Measurements from ENCODE around the gene RAI14. TPM values are rescaled to one million over a fixed set of nuclear protein-coding genes. Genes with fewer than 3 reads are reported as not detected.

Gene RAI14
- total RNA-seq, 4 donors from 2014 or later = 1.1 to 3.6 (median 1.7) TPM

DNA sequence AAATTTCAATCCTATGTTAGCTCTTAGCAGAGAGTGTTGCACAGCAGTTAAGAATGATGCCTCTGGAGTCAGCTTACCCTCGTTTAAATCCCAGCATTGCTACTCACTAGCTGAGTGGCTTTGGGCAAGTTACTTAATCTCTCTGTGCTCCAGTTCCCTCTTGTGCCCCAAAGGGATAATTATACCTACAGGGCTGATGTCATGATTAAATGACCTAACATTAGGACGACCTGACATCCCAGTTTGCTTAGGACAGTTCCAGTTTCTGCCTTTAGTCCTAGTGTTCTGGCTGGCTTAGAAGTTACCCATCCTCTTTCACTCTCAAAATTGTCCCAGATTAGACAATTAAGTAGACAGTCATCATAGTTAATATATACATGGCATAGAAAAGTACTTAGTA, 4.3 kb upstream of the RAI14 start:
- ATAC-seq = no peak
- in situ Hi-C loops (cut with MboI; ENCODE audit: low sequenced_read_pairs in 4 of 4) (no loop called here), intact Hi-C loops (cut with DNase I; ENCODE audit: low total_unique reads) (loop anchor here (10.0 kb wide), 1 partner anchor 273 kb away; the partner anchor contains the start of gene DNAJC21)
- Histone ChIP-seq H3K36me3 (no peaks in the 10 kb centered on the region), H3K27ac (no peak overlapping the region), H3K4me3 (no peak overlapping the region), H3K4me1 (peaks cover under 1 to 3% of the 10 kb centered on the region in 2 donors), H3K9me3 (no peaks in the 10 kb centered on the region), H3K27me3 (peaks cover 0 to 2% (median 0%) of the 10 kb centered on the region in 3 donors)
- DNase-seq = no peak
- TF ChIP-seq, protein P1, sequence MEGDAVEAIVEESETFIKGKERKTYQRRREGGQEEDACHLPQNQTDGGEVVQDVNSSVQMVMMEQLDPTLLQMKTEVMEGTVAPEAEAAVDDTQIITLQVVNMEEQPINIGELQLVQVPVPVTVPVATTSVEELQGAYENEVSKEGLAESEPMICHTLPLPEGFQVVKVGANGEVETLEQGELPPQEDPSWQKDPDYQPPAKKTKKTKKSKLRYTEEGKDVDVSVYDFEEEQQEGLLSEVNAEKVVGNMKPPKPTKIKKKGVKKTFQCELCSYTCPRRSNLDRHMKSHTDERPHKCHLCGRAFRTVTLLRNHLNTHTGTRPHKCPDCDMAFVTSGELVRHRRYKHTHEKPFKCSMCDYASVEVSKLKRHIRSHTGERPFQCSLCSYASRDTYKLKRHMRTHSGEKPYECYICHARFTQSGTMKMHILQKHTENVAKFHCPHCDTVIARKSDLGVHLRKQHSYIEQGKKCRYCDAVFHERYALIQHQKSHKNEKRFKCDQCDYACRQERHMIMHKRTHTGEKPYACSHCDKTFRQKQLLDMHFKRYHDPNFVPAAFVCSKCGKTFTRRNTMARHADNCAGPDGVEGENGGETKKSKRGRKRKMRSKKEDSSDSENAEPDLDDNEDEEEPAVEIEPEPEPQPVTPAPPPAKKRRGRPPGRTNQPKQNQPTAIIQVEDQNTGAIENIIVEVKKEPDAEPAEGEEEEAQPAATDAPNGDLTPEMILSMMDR (IDR thresholded peaks at IDR 0.05 in 4 of 5, conservative IDR thresholded peaks at IDR 0.05 in 1 of 5) = no peak
- no peak for TF ChIP-seq POLR2A (IDR thresholded peaks at IDR 0.05)

DNA sequence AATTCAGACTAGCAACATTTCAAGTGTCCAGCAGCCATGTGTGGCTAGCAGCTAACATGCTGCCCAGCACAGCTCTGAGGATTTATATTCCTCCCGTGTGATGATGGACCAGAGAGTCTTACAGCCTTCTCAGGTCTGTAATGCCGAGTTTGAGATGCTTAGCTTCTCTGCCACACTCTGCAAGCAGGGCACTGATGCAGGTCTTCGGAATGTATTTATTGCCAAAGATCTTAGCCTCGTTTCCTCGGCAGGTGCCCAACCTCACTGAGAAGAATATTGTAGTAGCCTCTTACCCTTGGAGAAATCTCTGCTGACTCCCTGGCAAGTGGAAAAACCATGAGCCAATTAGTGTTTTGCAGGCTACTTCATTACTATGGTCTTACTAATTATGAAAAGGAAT, 3.7 kb upstream of the RAI14 start:
- Histone ChIP-seq H3K4me3 (no peak overlapping the region), H3K9me3 (no peaks in the 10 kb centered on the region), H3K36me3 (no peaks in the 10 kb centered on the region), H3K27ac (no peak overlapping the region), H3K27me3 (peaks cover 0 to 9% (median 2%) of the 10 kb centered on the region in 3 donors), H3K4me1 (peaks cover 7 to 10% of the 10 kb centered on the region in 2 donors)
- ATAC-seq (no peak), DNase-seq (no peak)
- TF ChIP-seq, protein P1 (IDR thresholded peaks at IDR 0.05 in 4 of 5, conservative IDR thresholded peaks at IDR 0.05 in 1 of 5) = no peak
- no peak for TF ChIP-seq POLR2A (IDR thresholded peaks at IDR 0.05)
- intact Hi-C loops (cut with DNase I; ENCODE audit: low total_unique reads) = loop anchor here (10.0 kb wide), 1 partner anchor 272 kb away; the partner anchor contains the start of gene DNAJC21
- in situ Hi-C loops (cut with MboI; ENCODE audit: low sequenced_read_pairs in 4 of 4) = no loop called here

DNA sequence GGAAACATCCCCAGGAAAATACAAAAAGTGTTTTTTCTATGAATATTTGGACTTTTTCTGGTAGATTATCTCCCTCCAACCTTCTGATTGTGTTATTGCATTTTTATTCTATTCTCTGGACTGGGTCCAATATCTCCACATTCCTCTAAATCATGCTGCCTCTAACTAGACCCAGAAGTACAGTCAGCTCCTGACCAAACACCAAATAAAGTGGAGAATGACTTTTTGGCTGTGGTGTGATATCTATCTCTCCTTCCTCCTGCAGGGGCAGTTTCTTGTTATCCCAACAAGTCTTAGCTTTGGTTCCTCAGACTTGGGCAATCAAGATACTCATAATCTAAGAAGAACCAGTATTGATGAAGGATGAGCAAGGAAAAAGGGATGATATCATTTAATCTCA, 3.2 kb upstream of the RAI14 start:
- intact Hi-C loops (cut with DNase I; ENCODE audit: low total_unique reads) (loop anchor here (10.0 kb wide), 1 partner anchor 272 kb away; the partner anchor contains the start of gene DNAJC21), in situ Hi-C loops (cut with MboI; ENCODE audit: low sequenced_read_pairs in 4 of 4) (no loop called here)
- no peaks in the 10 kb centered on the region for H3K9me3 ChIP-seq
- TF ChIP-seq, protein P1 (IDR thresholded peaks at IDR 0.05 in 4 of 5, conservative IDR thresholded peaks at IDR 0.05 in 1 of 5) = no peak
- TF ChIP-seq POLR2A (IDR thresholded peaks at IDR 0.05) = no peak
- H3K4me1 ChIP-seq = peaks cover 11% of the 10 kb centered on the region in 2 donors
- ATAC-seq (no peak), DNase-seq (no peak)
- no peaks in the 10 kb centered on the region for H3K36me3 ChIP-seq
- H3K27ac ChIP-seq = no peak overlapping the region
- H3K4me3 ChIP-seq = no peak overlapping the region
- H3K27me3 ChIP-seq = peaks cover under 1 to 13% (median 4%) of the 10 kb centered on the region in 3 donors

DNA sequence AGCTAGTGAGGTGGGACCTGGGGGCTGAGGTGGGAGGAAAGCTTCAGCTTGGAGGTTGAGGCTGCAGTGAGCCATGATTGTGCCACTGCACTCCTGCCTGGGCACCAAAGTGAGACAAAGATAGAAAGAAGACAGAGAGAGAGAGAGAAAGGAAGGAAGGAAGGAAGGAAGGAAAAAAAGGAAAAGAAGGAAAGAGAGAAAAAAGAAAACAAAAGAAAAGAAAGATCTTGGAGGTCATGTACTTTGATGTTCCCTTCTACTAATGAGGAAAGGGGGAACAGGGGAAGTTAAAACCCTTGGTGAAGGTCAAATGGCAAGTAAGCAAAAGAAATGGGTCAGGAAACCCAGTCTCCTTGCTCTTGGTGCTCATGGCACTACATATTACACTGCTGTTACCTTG, 2.4 kb upstream of the RAI14 start:
- Histone ChIP-seq H3K9me3 (no peaks in the 10 kb centered on the region), H3K4me3 (no peak overlapping the region), H3K27ac (no peak overlapping the region), H3K27me3 (peaks cover 6 to 21% (median 10%) of the 10 kb centered on the region in 3 donors), H3K4me1 (peaks cover 11 to 12% of the 10 kb centered on the region in 2 donors), H3K36me3 (no peaks in the 10 kb centered on the region)
- ATAC-seq (no peak), DNase-seq (no peak)
- in situ Hi-C loops (cut with MboI; ENCODE audit: low sequenced_read_pairs in 4 of 4) = no loop called here
- intact Hi-C loops (cut with DNase I; ENCODE audit: low total_unique reads) = loop anchor here (10.0 kb wide), 1 partner anchor 271 kb away; the partner anchor contains the start of gene DNAJC21
- no peak for TF ChIP-seq POLR2A (IDR thresholded peaks at IDR 0.05)
- TF ChIP-seq, protein P1 (IDR thresholded peaks at IDR 0.05 in 4 of 5, conservative IDR thresholded peaks at IDR 0.05 in 1 of 5) = no peak
